Caki2 (cell line): Measurements from ENCODE around the gene KRABD2.
"Not testable (repeated sequence)": the region's sequence is repeated elsewhere in the genome, so short reads cannot be mapped to it uniquely, and the experiment has no call there.

Experiments
- DNase-seq: peaks from one replicate; pipeline ENCODE4 v3.0.0-alpha.2; 2015; ENCODE audit warnings: low read depth
- in situ Hi-C: cut with HindIII; loops from 2 replicates; pipeline ENCODE4 v1.10.0; 2016; ENCODE audit warnings: low sequenced_read_pairs, low pct_unique_long_range_greater_than_20kb, mixed read lengths

Gene KRABD2

DNA sequence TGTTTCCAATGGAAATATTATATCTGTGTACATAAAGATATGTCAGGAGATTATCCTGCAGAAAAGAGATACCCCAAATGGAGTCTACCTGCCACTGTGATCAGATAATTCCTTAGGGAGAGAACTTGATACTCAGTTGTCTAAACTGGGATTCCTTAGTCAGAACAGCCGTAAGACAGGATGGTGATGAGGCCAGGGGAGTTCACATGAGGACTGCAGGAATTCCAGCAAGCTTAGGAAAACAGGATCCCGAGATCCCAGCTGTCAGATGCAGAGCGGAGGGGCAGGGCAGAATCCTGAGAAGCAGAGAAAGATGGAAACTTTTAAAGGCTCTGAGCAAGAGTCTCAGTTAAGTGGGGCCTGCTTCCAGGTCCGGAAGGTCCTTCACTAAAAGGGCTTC lies 4.7 kb downstream of the KRABD2 start:
- in situ Hi-C loops = no loop called here
- no peak for DNase-seq

DNA sequence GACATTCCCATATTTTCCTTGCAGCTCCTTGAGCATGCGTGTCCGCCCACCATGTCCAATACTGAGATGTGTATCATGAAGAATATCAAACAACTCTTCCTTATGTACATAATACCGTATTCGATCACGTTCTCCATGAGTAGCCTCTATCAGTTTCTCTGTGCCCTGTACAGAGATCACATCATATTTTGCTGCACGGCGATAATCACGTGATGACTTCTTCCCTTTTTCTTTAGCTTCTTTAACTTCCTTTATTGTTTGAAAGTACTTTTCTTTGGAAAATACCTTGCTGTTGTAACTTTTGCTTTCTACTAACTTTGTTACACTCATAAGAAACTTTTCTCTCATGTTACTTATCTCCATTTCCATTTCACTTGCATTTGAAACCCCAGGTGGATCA lies 6.6 kb downstream of the KRABD2 start:
- DNase-seq = no peak

DNA sequence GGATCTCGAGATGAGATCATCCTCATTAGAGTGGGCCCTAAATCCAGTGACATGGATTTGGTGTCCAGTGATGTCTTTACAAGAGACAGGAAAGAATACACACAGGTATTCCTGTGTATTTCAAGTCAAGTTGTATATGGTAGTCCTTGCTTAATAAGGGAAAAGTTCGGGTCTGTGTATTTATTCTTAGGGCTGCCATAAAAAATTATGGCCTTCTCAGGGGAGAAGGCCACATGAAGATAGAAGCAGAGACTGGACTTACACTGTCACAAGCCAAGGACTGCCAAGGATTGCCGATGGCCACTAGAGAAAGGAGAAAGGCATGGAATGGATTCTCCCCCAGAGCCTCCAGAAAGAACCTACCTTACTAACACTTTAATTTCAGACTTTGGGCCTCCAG lies 8.3 kb downstream of the KRABD2 start:
- DNase-seq = no peak
- in situ Hi-C loops = no loop called here

More for the DNA sequence above, 6.6 kb downstream of the KRABD2 start:
- in situ Hi-C loops = no loop called here

DNA sequence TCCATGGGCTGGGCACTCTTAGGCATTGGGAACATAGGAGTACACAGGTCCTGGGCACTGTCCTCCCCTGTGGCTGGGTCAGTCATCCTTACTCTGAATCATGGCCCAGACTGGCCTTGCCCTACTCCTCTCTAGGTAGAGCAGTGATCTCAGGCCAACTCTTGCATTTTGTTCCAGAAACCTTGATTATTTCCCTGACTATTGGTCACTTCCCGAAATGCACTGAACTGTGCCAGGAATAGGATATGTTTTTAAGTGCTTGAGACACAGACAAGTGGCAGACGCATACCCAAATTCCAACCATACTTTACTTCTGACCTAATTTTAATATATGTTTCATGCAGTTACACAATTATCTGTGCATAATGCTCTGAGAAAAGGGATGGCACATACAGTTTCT lies 10.3 kb downstream of the KRABD2 start:
- DNase-seq = peak; percentile 26
- in situ Hi-C loops = no loop called here

DNA sequence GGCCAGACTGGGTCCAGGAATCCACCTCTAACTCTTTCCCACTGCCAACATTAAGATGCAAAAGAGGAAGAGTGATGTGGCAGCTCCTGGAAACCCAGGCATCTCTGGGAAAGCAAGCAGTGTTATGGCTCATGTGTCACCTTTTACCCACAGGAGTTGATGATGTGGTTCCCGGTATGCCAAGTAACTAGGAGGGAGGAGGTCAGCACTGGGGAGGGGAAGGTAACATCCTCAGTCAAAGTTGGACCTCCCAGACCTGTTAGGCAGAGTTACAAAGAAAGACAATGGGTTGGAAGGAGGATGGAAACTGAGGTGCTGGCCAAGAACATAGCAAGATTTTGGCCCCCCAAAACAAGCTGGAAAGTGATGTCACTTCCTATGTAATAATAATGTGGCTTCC lies 11.4 kb downstream of the KRABD2 start:
- in situ Hi-C loops = no loop called here
- DNase-seq = peak; percentile 31

DNA sequence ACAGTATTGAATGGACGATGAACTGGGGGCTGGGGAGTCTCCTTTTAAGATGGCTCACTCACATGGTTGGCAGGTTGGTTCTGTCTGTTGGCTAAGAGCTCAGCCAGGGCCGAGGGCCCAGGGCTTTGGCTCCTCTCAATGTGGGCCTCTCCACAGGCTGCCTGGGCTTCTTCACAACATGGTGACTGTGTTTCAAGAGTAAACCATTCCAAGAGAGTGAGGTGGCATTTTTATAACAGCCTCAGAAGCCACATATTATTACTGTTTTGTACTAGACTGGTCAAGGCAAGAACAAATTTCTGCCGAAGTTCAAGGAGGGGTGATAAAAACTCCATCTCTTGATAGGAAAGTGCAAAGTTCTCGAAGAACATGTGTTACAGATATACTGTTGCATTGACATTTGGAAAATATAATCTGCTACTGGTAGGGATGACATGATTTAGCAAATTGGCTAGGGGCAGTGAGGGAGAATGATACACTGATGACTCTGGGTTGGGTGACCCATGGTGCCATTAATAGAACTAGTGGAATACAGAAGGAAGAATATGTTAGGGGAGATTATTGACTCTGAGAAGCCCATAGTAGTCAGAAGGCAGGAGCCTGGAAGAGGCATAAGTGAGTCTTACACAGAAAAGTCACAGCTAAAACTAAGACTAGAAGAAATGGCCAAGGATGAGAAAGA lies 13.7 kb downstream of the KRABD2 start:
- in situ Hi-C loops = no loop called here
- no peak for DNase-seq

DNA sequence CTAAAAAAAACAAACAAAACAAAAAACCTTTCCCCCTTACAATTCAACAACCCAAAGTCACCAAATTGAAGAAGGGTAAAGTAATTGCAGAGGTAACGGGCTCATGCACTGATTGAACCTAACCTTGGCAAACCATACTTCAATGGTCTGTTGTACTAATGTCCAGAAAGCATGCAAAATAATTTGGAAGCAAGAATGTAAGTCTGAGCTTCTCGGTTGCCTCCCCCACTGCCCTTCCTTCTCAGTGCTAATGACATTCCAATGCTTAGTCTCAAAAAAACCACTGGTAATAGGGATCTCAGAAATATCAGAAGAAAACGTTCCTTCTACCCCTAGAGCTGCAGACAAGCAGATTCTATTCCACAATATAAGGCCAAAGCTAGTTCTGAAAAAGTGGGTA lies 15.8 kb downstream of the KRABD2 start:
- no peak for DNase-seq
- in situ Hi-C loops = no loop called here

DNA sequence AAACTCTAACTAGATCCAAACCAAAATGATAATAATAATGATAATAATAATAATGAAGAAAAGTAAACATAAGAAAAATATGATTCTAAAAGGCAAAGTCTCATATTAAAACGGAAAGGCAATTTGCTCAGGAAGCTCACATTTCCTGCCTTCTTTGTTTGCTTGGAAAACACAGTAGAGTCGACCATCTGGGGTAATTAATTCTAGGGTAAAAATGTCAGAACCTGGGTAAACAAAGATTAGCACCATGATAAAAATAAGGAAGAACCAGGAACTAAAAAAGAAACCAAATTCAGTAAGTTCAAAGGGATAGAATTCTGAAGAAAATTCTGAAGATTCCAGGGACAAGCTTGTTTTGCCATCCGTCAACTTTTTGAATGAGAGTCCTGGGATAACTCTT lies 16.2 kb downstream of the KRABD2 start:
- no peak for DNase-seq
- in situ Hi-C loops = no loop called here

DNA sequence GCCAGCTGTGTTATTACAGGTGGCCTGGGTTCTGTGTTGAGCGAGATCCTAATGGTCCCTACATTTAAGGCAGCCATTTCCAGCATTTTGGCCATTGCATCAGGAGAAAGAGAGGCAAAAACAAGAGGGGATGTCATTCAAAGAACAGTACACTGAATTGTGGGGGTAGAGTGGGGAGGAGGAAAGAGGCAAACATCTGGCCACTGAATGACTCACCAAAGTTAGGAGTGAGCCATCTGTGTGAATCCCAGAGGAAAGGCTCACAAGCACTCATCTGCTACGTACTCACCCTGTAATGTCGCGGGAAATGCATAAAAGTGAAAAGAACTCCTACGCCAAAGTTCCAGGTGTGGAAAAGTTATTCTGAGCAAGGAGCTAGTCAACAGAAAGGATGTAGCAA lies 16.7 kb downstream of the KRABD2 start:
- DNase-seq = no peak
- in situ Hi-C loops = no loop called here

DNA sequence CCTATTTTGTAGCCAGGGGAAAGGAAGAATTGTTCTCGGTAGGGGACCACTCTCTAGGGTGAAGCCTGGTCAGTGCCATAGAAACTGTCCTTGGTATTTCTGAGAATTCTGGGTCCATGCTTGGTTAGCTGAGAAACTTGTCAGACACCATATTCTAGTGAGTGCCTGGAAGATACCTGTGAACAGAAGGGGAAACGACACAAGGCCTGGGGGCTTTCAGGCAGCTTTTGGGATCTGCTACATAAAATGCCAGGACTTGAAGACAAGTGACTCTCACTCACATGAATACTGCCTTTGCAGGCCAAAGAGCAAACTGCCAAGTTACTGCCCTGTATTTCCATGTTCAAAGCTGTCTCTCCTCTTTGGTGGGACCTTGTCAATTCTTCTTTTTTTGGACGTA lies 18.6 kb downstream of the KRABD2 start:
- DNase-seq = no peak
- in situ Hi-C loops = no loop called here

DNA sequence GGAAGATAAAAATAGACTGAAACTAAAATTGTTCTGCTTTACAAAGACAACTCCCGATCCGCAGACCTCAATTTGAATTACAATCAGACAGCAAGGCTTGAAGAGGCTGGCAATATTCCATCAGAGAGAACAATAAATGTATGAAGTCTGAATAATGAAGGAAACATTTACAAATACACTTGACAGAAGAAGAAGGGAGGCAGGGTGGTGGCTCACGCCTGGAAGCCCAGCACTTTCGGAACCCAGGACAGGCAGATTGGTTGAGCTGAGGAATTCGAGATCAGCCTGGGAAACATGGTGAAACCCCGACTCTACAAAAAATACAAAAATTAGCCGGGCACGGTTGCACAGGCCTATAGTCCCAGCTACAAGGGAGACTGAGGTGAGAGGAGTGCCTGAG lies 22.3 kb downstream of the KRABD2 start:
- no peak for DNase-seq
- in situ Hi-C loops = no loop called here

DNA sequence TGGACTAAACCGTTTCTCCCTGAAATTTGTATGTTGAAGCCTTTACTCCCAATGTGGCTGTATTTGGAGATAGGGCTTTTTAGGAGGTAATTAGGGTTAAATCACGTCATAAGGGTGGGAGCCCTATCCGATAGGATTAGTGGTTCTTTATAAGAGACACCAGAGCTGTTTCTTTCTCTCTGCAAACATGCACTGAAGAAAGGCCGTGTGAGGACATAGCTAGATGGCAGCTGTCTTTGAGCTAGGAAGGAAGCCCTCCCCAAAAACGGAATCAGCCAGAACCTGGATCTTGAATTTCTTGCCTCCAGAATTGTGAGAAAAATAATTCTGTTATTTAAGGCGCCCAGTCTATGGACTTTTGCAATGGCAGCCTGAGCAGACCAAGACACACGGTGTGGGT lies 22.8 kb downstream of the KRABD2 start:
- DNase-seq = no peak
- in situ Hi-C loops = no loop called here

DNA sequence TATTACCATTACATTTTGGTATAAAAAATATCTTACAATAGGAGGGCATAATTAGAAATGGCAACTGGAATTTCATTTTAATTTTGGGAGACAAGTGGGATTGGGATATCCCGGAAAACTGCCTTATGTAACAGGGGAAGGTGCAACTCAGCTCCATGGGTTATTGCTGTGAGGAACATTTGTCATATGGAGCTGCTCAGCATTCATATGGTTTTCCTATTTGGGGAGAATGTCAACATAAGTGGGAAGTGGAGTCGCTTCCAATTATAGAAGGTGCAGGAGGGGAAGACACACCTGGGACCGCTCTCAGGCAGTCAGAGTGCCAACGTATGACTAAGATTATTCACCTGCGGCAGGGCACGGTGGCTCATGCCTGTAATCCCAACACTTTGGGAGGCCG lies 26.2 kb downstream of the KRABD2 start:
- DNase-seq = no peak
- in situ Hi-C loops = no loop called here

DNA sequence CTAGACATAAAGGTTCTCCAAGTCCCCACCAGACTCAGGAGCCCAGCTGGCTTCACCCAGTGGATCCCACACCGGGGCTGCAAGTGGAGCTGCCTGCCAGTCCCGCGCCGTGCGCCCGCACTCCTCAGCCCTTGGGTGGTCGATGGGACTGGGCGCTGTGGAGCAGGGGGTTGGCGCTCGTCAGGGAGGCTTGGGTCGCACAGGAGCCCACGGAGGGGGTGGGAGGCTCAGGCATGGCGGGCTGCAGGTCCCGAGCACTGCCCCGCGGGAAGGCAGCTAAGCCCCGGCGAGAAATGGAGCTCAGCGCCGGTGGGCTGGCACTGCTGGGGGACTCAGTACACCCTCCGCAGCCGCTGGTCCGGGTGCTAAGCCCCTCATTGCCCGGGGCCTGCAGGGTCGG lies 29.5 kb downstream of the KRABD2 start:
- in situ Hi-C loops, DNase-seq: not testable (repeated sequence)

DNA sequence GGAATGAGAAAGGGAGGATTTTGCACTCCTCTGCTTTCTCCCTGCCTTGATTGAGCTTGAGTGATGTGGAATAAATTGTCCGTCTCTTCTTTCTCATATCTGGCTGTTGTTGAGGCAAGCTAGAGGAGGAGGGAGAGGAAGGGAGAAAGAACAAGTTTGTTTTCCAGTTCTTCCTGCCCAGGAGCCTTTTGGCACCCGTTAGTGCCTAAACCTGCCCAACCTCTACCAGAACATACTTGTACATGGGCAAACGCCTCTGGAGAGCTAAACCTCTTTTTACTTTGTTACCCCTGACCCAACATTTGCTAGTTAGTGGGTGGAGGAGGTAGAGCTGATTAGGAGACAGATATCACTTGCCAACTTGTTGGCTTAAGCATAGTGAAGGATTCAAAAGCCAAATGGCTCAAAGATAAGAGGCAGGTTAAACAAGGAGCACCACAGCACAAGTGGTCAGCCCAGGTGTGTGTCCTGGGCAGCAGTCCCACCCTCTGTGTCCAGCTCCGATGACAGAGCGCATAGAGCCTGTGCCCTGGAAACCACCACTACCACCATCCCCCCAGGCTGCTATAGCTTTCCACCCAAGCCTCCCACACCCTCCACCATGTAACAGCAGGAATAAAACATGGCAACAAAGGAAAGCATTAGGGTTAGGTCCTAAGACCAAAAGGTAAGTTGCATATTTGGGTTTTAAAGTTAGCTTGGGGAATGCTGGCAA lies 30.4 kb downstream of the KRABD2 start:
- in situ Hi-C loops = no loop called here
- no peak for DNase-seq

DNA sequence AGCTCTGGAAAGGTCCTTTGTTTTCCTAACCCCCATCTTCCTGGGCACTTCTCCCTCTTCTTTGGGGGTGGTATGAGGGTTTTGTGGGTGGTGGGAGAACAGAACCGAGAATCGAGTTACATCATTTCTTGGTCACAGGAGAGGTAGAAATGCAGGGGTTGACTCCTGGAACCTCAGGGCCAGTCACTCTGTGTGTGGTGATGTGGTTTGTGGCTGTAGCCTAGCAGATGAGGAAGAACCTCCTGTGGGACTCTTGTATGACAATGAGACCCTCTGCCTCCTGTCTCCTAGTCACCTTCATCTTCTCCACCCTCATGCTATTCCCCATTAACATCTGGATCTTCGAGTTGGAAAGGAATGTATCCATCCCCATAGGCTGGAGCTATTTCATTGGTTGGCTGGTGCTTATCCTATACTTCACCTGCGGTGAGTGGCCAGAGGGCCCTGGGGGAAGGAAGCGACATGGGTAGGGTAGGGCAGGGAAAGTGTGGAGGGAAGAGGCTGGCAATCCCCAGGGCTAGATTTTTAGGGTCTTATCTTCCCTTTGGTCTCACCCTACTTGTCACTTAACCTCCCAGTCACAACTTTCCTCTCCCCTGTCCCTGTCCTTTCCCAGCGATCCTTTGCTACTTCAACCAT lies 31.3 kb downstream of the KRABD2 start:
- in situ Hi-C loops = no loop called here
- no peak for DNase-seq

DNA sequence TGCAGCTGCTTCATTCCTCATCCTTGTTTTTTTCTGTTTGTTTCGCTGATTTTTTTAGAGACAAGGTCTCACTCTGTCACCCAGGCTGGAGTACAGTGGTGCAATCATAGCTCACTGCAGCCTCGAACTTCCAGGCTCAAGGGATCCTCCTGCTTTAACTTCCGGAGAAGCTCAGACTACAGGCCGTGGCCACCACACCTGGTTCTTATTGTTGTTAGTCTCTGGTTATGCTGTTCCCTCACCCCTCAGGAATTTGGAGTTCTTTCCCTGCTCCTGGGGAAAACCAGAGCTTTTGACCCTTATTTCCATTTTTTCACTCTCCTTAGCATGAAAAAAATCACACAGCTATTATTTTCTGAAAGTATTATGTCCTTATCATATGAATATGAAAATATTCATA lies 35.0 kb downstream of the KRABD2 start:
- in situ Hi-C loops = no loop called here
- DNase-seq = no peak

DNA sequence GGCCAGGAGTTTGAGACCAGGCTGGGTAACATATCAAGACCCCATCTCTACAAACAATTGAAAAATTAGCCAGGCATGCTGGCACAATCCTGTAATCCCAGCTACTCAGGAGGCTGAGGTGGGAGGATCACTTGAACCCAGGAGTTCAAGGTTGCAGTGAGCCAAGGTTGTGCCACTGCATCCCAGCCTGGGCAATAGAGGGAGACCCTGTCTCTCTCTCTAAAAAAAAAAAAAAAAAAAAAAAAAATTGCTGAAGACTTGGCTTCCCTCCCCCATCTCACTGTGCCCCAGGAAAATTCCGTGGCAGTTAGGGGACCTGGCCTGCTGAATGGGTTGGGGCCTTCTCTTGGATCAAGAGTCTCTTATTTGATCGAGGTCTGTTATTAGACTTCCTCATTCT lies 37.0 kb downstream of the KRABD2 start, which contains the start of gene ODF4:
Gene ODF4 (plus strand): TSS at position 301 of the 400 bp plus-strand sequence. CDS start 212 bp downstream, outside the sequence.
- in situ Hi-C loops = no loop called here
- DNase-seq = no peak

DNA sequence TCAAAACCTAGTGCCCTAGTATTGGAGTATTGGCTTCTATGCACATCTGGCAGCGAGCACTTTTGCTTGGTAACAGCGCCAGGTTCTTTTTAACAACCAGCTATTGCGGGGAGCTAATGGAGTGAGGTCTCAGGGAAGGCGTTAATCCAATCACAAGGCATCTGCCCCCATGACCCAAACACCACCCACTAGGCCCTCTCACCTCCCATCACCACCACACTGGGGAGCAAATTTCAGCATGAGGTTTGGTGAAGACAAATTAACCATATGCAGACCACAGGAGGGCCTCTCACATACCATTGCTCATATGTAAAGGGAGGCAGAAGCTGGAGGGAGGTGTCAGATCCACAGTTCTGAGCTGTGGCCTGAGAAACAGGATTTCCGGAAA lies 37.8 kb downstream of the KRABD2 start:
- in situ Hi-C loops = no loop called here
- no peak for DNase-seq
